ENCODE results near the gene ARMH3. TPM values are rescaled to one million over a fixed set of nuclear protein-coding genes. Genes with fewer than 3 reads are reported as not detected.

Gene ARMH3
- total RNA-seq, 1 experiment from 2014 or later = 9.7 TPM

DNA sequence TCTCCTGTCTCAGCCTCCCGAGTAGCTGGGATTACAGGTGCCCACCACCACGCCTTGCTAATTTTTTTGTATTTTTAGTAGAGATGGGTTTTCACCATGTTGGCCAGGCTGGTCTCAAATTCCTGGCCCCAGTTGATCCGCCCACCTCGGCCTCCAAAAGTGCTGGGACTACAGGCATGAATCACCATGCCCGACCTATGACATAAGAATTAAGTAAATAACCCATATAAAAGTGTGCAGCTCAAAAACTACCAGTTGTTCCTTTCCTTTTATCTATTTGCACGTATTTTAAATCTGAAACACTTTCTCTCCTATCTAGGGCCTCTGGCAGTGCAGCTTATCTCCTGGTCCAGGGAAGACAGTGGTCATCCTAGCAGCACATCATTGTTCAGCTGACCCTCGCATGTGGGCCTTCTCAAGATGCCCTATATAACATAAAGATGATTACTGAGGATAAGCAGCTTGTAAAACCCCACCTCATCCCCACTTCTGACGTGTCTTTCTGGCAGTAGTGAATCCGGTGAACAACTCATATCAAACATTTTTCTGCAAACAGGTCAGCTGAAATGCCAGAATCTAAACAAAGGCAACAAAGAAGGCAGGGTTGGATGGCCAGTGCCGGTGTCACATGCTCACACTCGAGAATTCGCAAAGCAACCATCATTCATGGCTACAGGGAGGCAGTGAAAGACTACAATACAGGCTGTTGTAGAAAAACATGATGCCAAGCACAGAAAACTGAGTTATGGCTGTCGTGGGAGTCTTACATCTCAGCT is 176.3 kb downstream of the ARMH3 start:
- ChIA-PET CTCF (interaction anchor here (0.5 to 0.9 kb wide), 3 partner anchors 12 to 96 kb away, joined by 3 to 11 read pairs (median 4); partner anchors contain the start of gene NPM3), POLR2A (ENCODE audit: unreplicated experiment) (interaction anchor here (0.6 kb wide), 1 partner anchor 56 kb away, joined by 3 read pairs; no protein-coding TSS in a partner anchor)
- DNase-seq (peak; percentile 89), ATAC-seq (peak; percentile 87)
- Histone ChIP-seq H3K4me1 (ENCODE audit: insufficient read depth, low read length) (peaks cover 26% of the 10 kb centered on the region), H3F3A (ENCODE audit: low read length, unreplicated experiment) (no peaks in the 10 kb centered on the region), H3K9me2 (replicated peaks; ENCODE audit: low read length) (no peaks in the 10 kb centered on the region), H3K4me3 (ENCODE audit: low read length) (no peak overlapping the region), H3K36me3 (ENCODE audit: low read depth, low read length) (no peaks in the 10 kb centered on the region), H3K9me3 (ENCODE audit: low read length) (no peaks in the 10 kb centered on the region), H3K27ac (ENCODE audit: low read length) (peak overlapping the region; percentile 95), H3K27me3 (ENCODE audit: low read length) (no peaks in the 10 kb centered on the region), H2AFZ (ENCODE audit: low read length) (peak overlapping the region; percentile 58; the same call in 1 of the 2 replicates), H3K79me2 (ENCODE audit: low read length) (no peaks in the 10 kb centered on the region), H3K9ac (ENCODE audit: low read length) (peak overlapping the region; percentile 80), H3K4me2 (ENCODE audit: low read length) (peak overlapping the region; percentile 74), H4K20me1 (ENCODE audit: low read length) (no peaks in the 10 kb centered on the region)
- intact Hi-C loops (cut with micrococcal nuclease) = loop anchor here (1.0 to 2.0 kb wide), 2 partner anchors 31 to 39 kb away; no protein-coding TSS in a partner anchor
- TF ChIP-seq, protein P1, sequence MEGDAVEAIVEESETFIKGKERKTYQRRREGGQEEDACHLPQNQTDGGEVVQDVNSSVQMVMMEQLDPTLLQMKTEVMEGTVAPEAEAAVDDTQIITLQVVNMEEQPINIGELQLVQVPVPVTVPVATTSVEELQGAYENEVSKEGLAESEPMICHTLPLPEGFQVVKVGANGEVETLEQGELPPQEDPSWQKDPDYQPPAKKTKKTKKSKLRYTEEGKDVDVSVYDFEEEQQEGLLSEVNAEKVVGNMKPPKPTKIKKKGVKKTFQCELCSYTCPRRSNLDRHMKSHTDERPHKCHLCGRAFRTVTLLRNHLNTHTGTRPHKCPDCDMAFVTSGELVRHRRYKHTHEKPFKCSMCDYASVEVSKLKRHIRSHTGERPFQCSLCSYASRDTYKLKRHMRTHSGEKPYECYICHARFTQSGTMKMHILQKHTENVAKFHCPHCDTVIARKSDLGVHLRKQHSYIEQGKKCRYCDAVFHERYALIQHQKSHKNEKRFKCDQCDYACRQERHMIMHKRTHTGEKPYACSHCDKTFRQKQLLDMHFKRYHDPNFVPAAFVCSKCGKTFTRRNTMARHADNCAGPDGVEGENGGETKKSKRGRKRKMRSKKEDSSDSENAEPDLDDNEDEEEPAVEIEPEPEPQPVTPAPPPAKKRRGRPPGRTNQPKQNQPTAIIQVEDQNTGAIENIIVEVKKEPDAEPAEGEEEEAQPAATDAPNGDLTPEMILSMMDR (conservative IDR thresholded peaks at IDR 0.05; ENCODE audit: low read depth, low read length) = no peak
- TF ChIP-seq EZH2phosphoT487 (IDR thresholded peaks at IDR 0.05; ENCODE audit: borderline replicate concordance, low read length) (no peak), EZH2 (IDR thresholded peaks at IDR 0.05; ENCODE audit: low read length, unreplicated experiment) (no peak)
- TSS peak; percentile 70 for BruUV-seq (replicated peaks)

DNA sequence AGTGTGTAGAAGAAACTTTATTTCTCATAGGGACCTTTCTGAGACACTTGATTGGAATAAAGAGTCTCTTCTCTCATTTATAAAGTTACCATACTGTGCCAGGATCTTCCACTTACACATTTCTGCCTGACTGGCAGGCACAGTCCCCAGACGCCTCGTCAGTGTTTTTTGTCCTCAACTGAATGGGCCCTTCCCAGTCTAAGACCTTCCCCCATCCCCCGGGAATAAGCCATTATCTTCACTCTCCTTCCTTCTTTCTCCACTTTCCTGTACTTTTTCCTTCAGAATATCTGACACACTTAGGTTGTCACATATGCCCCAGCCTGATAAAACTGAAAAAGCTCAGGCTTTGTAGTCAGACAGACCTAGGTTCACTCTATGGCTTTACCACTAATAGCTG is 177.1 kb downstream of the ARMH3 start:
- CTCF ChIA-PET = interaction anchor here (0.9 kb wide), 1 partner anchor 38 kb away, joined by 11 read pairs; no protein-coding TSS in a partner anchor
- H3K9me2 ChIP-seq (replicated peaks; ENCODE audit: low read length) = no peaks in the 10 kb centered on the region
- H4K20me1 ChIP-seq (ENCODE audit: low read length) = no peaks in the 10 kb centered on the region
- H3K4me1 ChIP-seq (ENCODE audit: insufficient read depth, low read length) = peaks cover 26% of the 10 kb centered on the region
- no peak for DNase-seq
- no peaks in the 10 kb centered on the region for H3F3A ChIP-seq (ENCODE audit: low read length, unreplicated experiment)
- peak overlapping the region; percentile 34; the same call in 1 of the 2 replicates for H2AFZ ChIP-seq (ENCODE audit: low read length)
- TF ChIP-seq EZH2 (IDR thresholded peaks at IDR 0.05; ENCODE audit: low read length, unreplicated experiment) (no peak), EZH2phosphoT487 (IDR thresholded peaks at IDR 0.05; ENCODE audit: borderline replicate concordance, low read length) (no peak)
- TF ChIP-seq, protein P1 (conservative IDR thresholded peaks at IDR 0.05; ENCODE audit: low read depth, low read length) = no peak
- peak overlapping the region; percentile 74 for H3K4me2 ChIP-seq (ENCODE audit: low read length)
- peak overlapping the region; percentile 95 for H3K27ac ChIP-seq (ENCODE audit: low read length)
- no peak overlapping the region for H3K4me3 ChIP-seq (ENCODE audit: low read length)
- H3K9ac ChIP-seq (ENCODE audit: low read length) = peak overlapping the region; percentile 80
- H3K36me3 ChIP-seq (ENCODE audit: low read depth, low read length) = no peaks in the 10 kb centered on the region
- no peaks in the 10 kb centered on the region for H3K79me2 ChIP-seq (ENCODE audit: low read length)
- intact Hi-C loops (cut with micrococcal nuclease) = loop anchor here (1.0 to 2.0 kb wide), 2 partner anchors 30 to 39 kb away; no protein-coding TSS in a partner anchor
- H3K27me3 ChIP-seq (ENCODE audit: low read length) = no peaks in the 10 kb centered on the region
- POLR2A ChIA-PET (ENCODE audit: unreplicated experiment) = no interaction called here
- ATAC-seq = no peak
- no TSS peak for BruUV-seq (replicated peaks)
- no peaks in the 10 kb centered on the region for H3K9me3 ChIP-seq (ENCODE audit: low read length)

Measured in PC-3 (cell line).